CD8-positive, alpha-beta memory T cell (primary cell): ENCODE measurements around the gene B3GALT4. TPM values are rescaled to one million over a fixed set of nuclear protein-coding genes. Genes with fewer than 3 reads are reported as not detected.
A peak's percentile ranks its signal among the peaks of the same experiment; 100 is the strongest.
"Not testable (repeated sequence)": the region's sequence is repeated elsewhere in the genome, so short reads cannot be mapped to it uniquely, and the experiment has no call there.

Source experiments
- CTCF ChIA-PET: fragments of 350-600 bp; sonication (Branson Sonifier 250); formaldehyde crosslinking; loops from one replicate; lab custom pipeline; 2021; ENCODE audit warnings: antibody characterized with exemption; lab: Charles Lee
- POLR2A ChIA-PET: fragments of 350-600 bp; sonication (Branson Sonifier 250); formaldehyde crosslinking; loops from one replicate; lab custom pipeline; 2021; ENCODE audit warnings: antibody characterized with exemption; lab: Charles Lee
- DNase-seq, 5 donors: peaks; one replicate each; pipeline versions ENCODE4 v3.0.0 to v3.0.0-alpha.2; 2020 to 2022; ENCODE audit warnings: mixed read lengths in 1 of 5
- H3K27ac ChIP-seq: one replicate; pipeline ENCODE4 v1.7.0; 2013; ENCODE audit warnings: low read depth, mild to moderate bottlenecking, low read length, moderate library complexity
- H3K27me3 ChIP-seq: 2 replicates; pipeline ENCODE4 v1.7.0; 2013; ENCODE audit warnings: low read length, mild to moderate bottlenecking; ENCODE audit not compliant: insufficient read depth, poor library complexity, severe bottlenecking
- H3K36me3 ChIP-seq: 2 replicates; pipeline ENCODE4 v1.7.0; 2013; ENCODE audit warnings: mild to moderate bottlenecking, low read length, moderate library complexity; ENCODE audit not compliant: insufficient read depth
- H3K4me1 ChIP-seq: 2 replicates; pipeline ENCODE4 v1.7.0; 2013; ENCODE audit warnings: mild to moderate bottlenecking, low read length, moderate library complexity; ENCODE audit not compliant: insufficient read depth
- H3K4me3 ChIP-seq: 2 replicates; pipeline ENCODE4 v1.7.0; 2013; ENCODE audit warnings: mild to moderate bottlenecking, low read length
- H3K9me3 ChIP-seq: 2 replicates; pipeline ENCODE4 v1.7.0; 2013; ENCODE audit warnings: mild to moderate bottlenecking, low read length
- H3K27ac Mint-ChIP-seq, 8 donors: one replicate each; pipeline ENCODE4 v1.8.0; 2020 to 2021; ENCODE audit warnings: mixed read lengths in 8 of 8, mild to moderate bottlenecking in 6 of 8, inconsistent platforms in 3 of 8, moderate library complexity in 3 of 8
- H3K27me3 Mint-ChIP-seq, 2 donors: one replicate each; pipeline ENCODE4 v1.8.0; 2020 to 2021; ENCODE audit warnings: mixed read lengths in 2 of 2, mild to moderate bottlenecking in 1 of 2, moderate library complexity in 1 of 2
- H3K36me3 Mint-ChIP-seq, 3 donors: one replicate each; pipeline ENCODE4 v1.8.0; 2020 to 2021; ENCODE audit warnings: mixed read lengths in 3 of 3, inconsistent platforms in 1 of 3, mild to moderate bottlenecking in 1 of 3
- H3K4me1 Mint-ChIP-seq, 3 donors: one replicate each; pipeline ENCODE4 v1.8.0; 2020 to 2021; ENCODE audit warnings: mixed read lengths in 3 of 3, inconsistent platforms in 1 of 3, mild to moderate bottlenecking in 1 of 3
- H3K4me3 Mint-ChIP-seq, 7 donors: one replicate each; pipeline ENCODE4 v1.8.0; 2020 to 2021; ENCODE audit warnings: mixed read lengths in 7 of 7, mild to moderate bottlenecking in 6 of 7, moderate library complexity in 4 of 7, inconsistent platforms in 2 of 7
- H3K9me3 Mint-ChIP-seq, 5 donors: one replicate each; pipeline ENCODE4 v1.8.0; 2020 to 2022; ENCODE audit warnings: mixed read lengths in 5 of 5, mild to moderate bottlenecking in 3 of 5, moderate library complexity in 2 of 5, inconsistent platforms in 1 of 5
- polyA plus RNA-seq: library from polyadenylated mRNA; unstranded; fragments of 300-500 nt; fragmentation: Illumina TruSeq; gene quantifications from one replicate; pipeline ENCODE4 v1.2.3, GENCODE V29; 2021
- total RNA-seq, 2 experiments: library from RNA; stranded (reverse); gene quantifications; one replicate each; pipeline ENCODE4 v1.2.3, GENCODE V29; 2021

The B3GALT4 gene
- total and polyA plus RNA-seq, 3 experiments from 2014 or later = 6.1 to 35.3 (median 7.0) TPM

GRCh38 chr6:33272275-33273128 is 4.4 kb upstream of the B3GALT4 start:
- Histone ChIP-seq H3K4me3 (peak overlapping the region; percentile 79), H3K27ac (peak overlapping the region; percentile 92), H3K36me3 (peaks cover 44% of the 10 kb centered on the region), H3K4me1 (peaks cover 51% of the 10 kb centered on the region), H3K27me3 (no peaks in the 10 kb centered on the region), H3K9me3 (no peaks in the 10 kb centered on the region)
- Mint-ChIP-seq H3K27me3 (no peaks in the 10 kb centered on the region), H3K36me3 (peaks cover 0 to 84% (median 21%) of the 10 kb centered on the region in 3 donors), H3K27ac (peak overlapping the region; percentile 98 to 100 (median 99)), H3K4me3 (peak overlapping the region; percentile 98 to 100 (median 99)), H3K9me3 (no peaks in the 10 kb centered on the region), H3K4me1 (peaks cover 63 to 81% (median 74%) of the 10 kb centered on the region in 3 donors)
- POLR2A ChIA-PET = interaction anchor here (0.6 to 3.4 kb wide), 17 partner anchors 10 to 308 kb away, joined by 3 to 43 read pairs (median 5); partner anchors contain the start of genes BAK1, CUTA, PFDN6 and RGL2
- CTCF ChIA-PET = interaction anchor here (1.0 to 4.6 kb wide), 13 partner anchors 10 to 299 kb away, joined by 3 to 33 read pairs (median 5); partner anchors contain the start of genes PFDN6, WDR46 and ZBTB22
- DNase-seq = no peak

- Histone ChIP-seq H3K4me1 (peaks cover 59% of the 10 kb centered on the region), H3K27me3 (no peaks in the 10 kb centered on the region), H3K27ac (peak overlapping the region; percentile 92), H3K4me3 (peak overlapping the region; percentile 79), H3K9me3 (no peaks in the 10 kb centered on the region), H3K36me3 (peaks cover 36% of the 10 kb centered on the region)
- H3K27ac Mint-ChIP-seq = peak overlapping the region; percentile 98 to 100 (median 99)
- H3K4me1 Mint-ChIP-seq = peaks cover 69 to 90% (median 82%) of the 10 kb centered on the region in 3 donors
- DNase-seq = no peak
- ChIA-PET CTCF (interaction anchor here (4.6 kb wide), 1 partner anchor 23 kb away, joined by 33 read pairs; no protein-coding TSS in a partner anchor), POLR2A (interaction anchor here (3.2 kb wide), 1 partner anchor 25 kb away, joined by 22 read pairs; the partner anchor contains the start of gene RGL2)
- H3K27me3 Mint-ChIP-seq = no peaks in the 10 kb centered on the region
- H3K4me3 Mint-ChIP-seq = peak overlapping the region; percentile 98 to 100 (median 99)
- H3K36me3 Mint-ChIP-seq = peaks cover 0 to 82% (median 19%) of the 10 kb centered on the region in 3 donors
- no peaks in the 10 kb centered on the region for H3K9me3 Mint-ChIP-seq
Measured at GRCh38 chr6:33273129-33273923, 3.6 kb upstream of the B3GALT4 start.

GRCh38 chr6:33273924-33274902 is 2.7 kb upstream of the B3GALT4 start:
- peaks cover 27% of the 10 kb centered on the region for H3K36me3 ChIP-seq
- no peaks in the 10 kb centered on the region for H3K27me3 ChIP-seq
- ChIA-PET POLR2A (no interaction called here), CTCF (no interaction called here)
- H3K4me1 ChIP-seq = peaks cover 68% of the 10 kb centered on the region
- H3K4me3 ChIP-seq = no peak overlapping the region
- Mint-ChIP-seq H3K27ac (peak overlapping the region; percentile 92 to 100 (median 99)), H3K9me3 (no peaks in the 10 kb centered on the region), H3K4me3 (peak overlapping the region; percentile 84 to 100 (median 99)), H3K27me3 (no peaks in the 10 kb centered on the region), H3K36me3 (peaks cover 0 to 82% (median 16%) of the 10 kb centered on the region in 3 donors), H3K4me1 (peaks cover 73 to 92% (median 90%) of the 10 kb centered on the region in 3 donors)
- H3K27ac ChIP-seq = peak overlapping the region; percentile 68
- no peak for DNase-seq
- H3K9me3 ChIP-seq = no peaks in the 10 kb centered on the region

- Histone ChIP-seq H3K4me3 (peak overlapping the region; percentile 80), H3K36me3 (peaks cover 24% of the 10 kb centered on the region), H3K4me1 (peaks cover 59% of the 10 kb centered on the region), H3K27ac (peak overlapping the region; percentile 68)
- CTCF ChIA-PET = interaction anchor here (0.6 to 3.8 kb wide), 7 partner anchors 13 to 1834 kb away, joined by 3 to 38 read pairs (median 11); partner anchors contain the start of genes PFDN6, RGL2 and WDR46
- POLR2A ChIA-PET = interaction anchor here (1.0 to 2.8 kb wide), 7 partner anchors 11 to 202 kb away, joined by 3 to 41 read pairs (median 17); partner anchors contain the start of genes HLA-DPA1, PFDN6, RGL2 and WDR46
- peak overlapping the region; percentile 16 to 99 (median 94) for H3K27ac Mint-ChIP-seq
- peaks cover 64 to 95% (median 84%) of the 10 kb centered on the region in 3 donors for H3K4me1 Mint-ChIP-seq
- DNase-seq, H3K9me3 ChIP-seq, H3K27me3 ChIP-seq, H3K27me3 Mint-ChIP-seq, H3K9me3 Mint-ChIP-seq: not testable (repeated sequence)
- H3K4me3 Mint-ChIP-seq = peak overlapping the region; percentile 83 to 98 (median 87)
- H3K36me3 Mint-ChIP-seq = peaks cover 0 to 90% (median 12%) of the 10 kb centered on the region in 3 donors
Measured at GRCh38 chr6:33275795-33276580, 935 bp upstream of the B3GALT4 start.

DNA sequence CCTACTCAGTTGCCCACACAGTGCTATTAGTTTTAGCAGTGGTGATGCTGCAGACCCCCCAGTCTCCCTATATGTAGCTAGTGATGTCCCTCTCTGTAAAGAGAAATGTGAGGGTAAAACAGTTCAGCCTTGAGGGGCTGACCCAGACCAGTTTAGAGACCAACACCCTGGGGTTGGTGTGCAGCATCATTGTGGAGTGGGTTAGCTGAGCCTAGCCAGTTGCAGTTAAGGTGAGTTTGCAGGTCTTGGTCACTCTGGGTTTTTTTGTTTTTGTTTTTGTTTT is 401 bp upstream of the B3GALT4 start:
- Histone ChIP-seq H3K27me3 (no peaks in the 10 kb centered on the region), H3K36me3 (peaks cover 24% of the 10 kb centered on the region), H3K9me3 (no peaks in the 10 kb centered on the region), H3K4me1 (peaks cover 57% of the 10 kb centered on the region), H3K4me3 (peak overlapping the region; percentile 80), H3K27ac (peak overlapping the region; percentile 68)
- no peak for DNase-seq
- CTCF ChIA-PET = interaction anchor here (0.9 to 3.8 kb wide), 10 partner anchors 12 to 431 kb away, joined by 3 to 38 read pairs (median 10); partner anchors contain the start of genes PFDN6, RGL2 and WDR46
- Mint-ChIP-seq H3K9me3 (no peaks in the 10 kb centered on the region), H3K27me3 (no peaks in the 10 kb centered on the region), H3K27ac (peak overlapping the region; percentile 16 to 99 (median 94)), H3K4me1 (peaks cover 64 to 95% (median 84%) of the 10 kb centered on the region in 3 donors), H3K4me3 (peak overlapping the region; percentile 83 to 98 (median 87)), H3K36me3 (peaks cover 0 to 90% (median 15%) of the 10 kb centered on the region in 3 donors)
- POLR2A ChIA-PET = interaction anchor here (0.6 to 2.8 kb wide), 14 partner anchors 11 to 305 kb away, joined by 3 to 41 read pairs (median 4); partner anchors contain the start of genes HLA-DPA1, PFDN6, RGL2 and WDR46

- Histone ChIP-seq H3K27me3 (no peaks in the 10 kb centered on the region), H3K9me3 (no peaks in the 10 kb centered on the region), H3K36me3 (peaks cover 29% of the 10 kb centered on the region), H3K27ac (peak overlapping the region; percentile 68), H3K4me3 (peak overlapping the region; percentile 80), H3K4me1 (peaks cover 50% of the 10 kb centered on the region)
- ChIA-PET POLR2A (interaction anchor here (0.5 to 2.8 kb wide), 19 partner anchors 9 to 306 kb away, joined by 3 to 41 read pairs (median 4); partner anchors contain the start of genes HLA-DPA1, PFDN6, RGL2 and RING1), CTCF (interaction anchor here (0.6 to 3.8 kb wide), 18 partner anchors 11 to 433 kb away, joined by 3 to 38 read pairs (median 4); partner anchors contain the start of genes PFDN6, RGL2 and WDR46)
- H3K27me3 Mint-ChIP-seq = no peaks in the 10 kb centered on the region
- peak overlapping the region; percentile 89 to 96 (median 92) for H3K27ac Mint-ChIP-seq
- H3K9me3 Mint-ChIP-seq = no peaks in the 10 kb centered on the region
- DNase-seq = peak; percentile 16 to 63 (median 34)
- peak overlapping the region; percentile 88 to 98 (median 89) for H3K4me3 Mint-ChIP-seq
- peaks cover 56 to 89% (median 71%) of the 10 kb centered on the region in 3 donors for H3K4me1 Mint-ChIP-seq
- peaks cover 0 to 90% (median 20%) of the 10 kb centered on the region in 3 donors for H3K36me3 Mint-ChIP-seq
Measured at GRCh38 chr6:33277663-33278391, 904 bp downstream of the B3GALT4 start.
